Keratinocyte (primary cell): Measurements from ENCODE around the gene RUVBL2. TPM values are rescaled to one million over a fixed set of nuclear protein-coding genes. Genes with fewer than 3 reads are reported as not detected.

ENCODE experiments used
- DNase-seq: peaks from one replicate; pipeline ENCODE4 v3.0.0-alpha.2; 2011; ENCODE audit warnings: low read depth, missing footprints, low spot score
- FAIRE-seq: peaks from 2 replicates; lab custom pipeline; 2011; peaks lifted over from hg19 to GRCh38; lab: Jason Lieb, UNC
- H2AFZ ChIP-seq: 2 replicates; pipeline ENCODE4 v1.6.0; 2012; ENCODE audit warnings: low read length, control low read depth, inconsistent platforms; ENCODE audit not compliant: control insufficient read depth
- H3K27ac ChIP-seq: 2 replicates; pipeline ENCODE4 v1.5.1; 2011; ENCODE audit warnings: low read length; ENCODE audit not compliant: control insufficient read depth, insufficient read depth
- H3K27me3 ChIP-seq: 3 replicates; pipeline ENCODE4 v1.6.0; 2011; ENCODE audit warnings: low read length; ENCODE audit not compliant: control insufficient read depth, insufficient read depth; ENCODE audit errors: extremely low read depth
- H3K36me3 ChIP-seq, 2 experiments: 2 replicates in 1 of 2; 3 replicates in 1 of 2; pipeline ENCODE4 v1.5.1; 2011; ENCODE audit warnings: low read length in 2 of 2, mild to moderate bottlenecking in 1 of 2; ENCODE audit not compliant: control insufficient read depth in 2 of 2, insufficient read depth in 2 of 2; ENCODE audit errors: extremely low read depth in 1 of 2
- H3K4me1 ChIP-seq: 3 replicates; pipeline ENCODE4 v1.5.1; 2011; ENCODE audit warnings: low read length; ENCODE audit not compliant: control insufficient read depth, insufficient read depth; ENCODE audit errors: extremely low read depth
- H3K4me2 ChIP-seq: 3 replicates; pipeline ENCODE4 v1.6.0; 2011; ENCODE audit warnings: low read depth, low read length; ENCODE audit not compliant: control insufficient read depth, insufficient read depth; ENCODE audit errors: extremely low read depth
- H3K4me3 ChIP-seq, 3 experiments: fragments of 200-600 bp in 1 of 3; sonication (generic) in 1 of 3; 2 replicates in 2 of 3; 3 replicates in 1 of 3; pipeline ENCODE4 v1.5.1; 2011 to 2016; ENCODE audit warnings: low read length in 3 of 3, mild to moderate bottlenecking in 3 of 3, control low read depth in 2 of 3, inconsistent platforms in 1 of 3, low read depth in 1 of 3, mixed read lengths in 1 of 3, mixed run types in 1 of 3, moderate library complexity in 1 of 3; ENCODE audit not compliant: control insufficient read depth in 2 of 3, insufficient read depth in 2 of 3; ENCODE audit errors: extremely low read depth in 1 of 3
- H3K79me2 ChIP-seq: 2 replicates; pipeline ENCODE4 v1.6.0; 2012; ENCODE audit warnings: low read length; ENCODE audit not compliant: control insufficient read depth, insufficient read depth
- H3K9ac ChIP-seq: 3 replicates; pipeline ENCODE4 v1.6.0; 2011; ENCODE audit warnings: low read length; ENCODE audit not compliant: control insufficient read depth, insufficient read depth; ENCODE audit errors: extremely low read depth
- H3K9me1 ChIP-seq: 3 replicates; pipeline ENCODE4 v1.6.0; 2011; ENCODE audit warnings: low read length; ENCODE audit not compliant: control insufficient read depth, insufficient read depth; ENCODE audit errors: extremely low read depth
- H3K9me3 ChIP-seq: 2 replicates; pipeline ENCODE4 v1.5.1; 2012; ENCODE audit warnings: low read depth, low read length; ENCODE audit not compliant: control insufficient read depth
- H4K20me1 ChIP-seq: 3 replicates; pipeline ENCODE4 v1.6.0; 2011; ENCODE audit warnings: low read length; ENCODE audit not compliant: control insufficient read depth, insufficient read depth; ENCODE audit errors: extremely low read depth
- EZH2 ChIP-seq: IDR thresholded peaks from one replicate; pipeline ENCODE4 v1.6.1; 2012; ENCODE audit warnings: inconsistent platforms, mild to moderate bottlenecking, low read length, moderate library complexity
- dilution Hi-C: fragments of 300-500 bp; cut with MboI; formaldehyde crosslinking; loops from one replicate; pipeline ENCODE4 v1.7.0; 2020; ENCODE audit warnings: low sequenced_read_pairs; ENCODE audit not compliant: extremely low pct_ligation_motif_present
- polyA plus RNA-seq, 5 experiments: library from polyadenylated mRNA; depleted of rRNA in 3 of 5; stranded (reverse) in 3 of 5; stranded (forward) in 1 of 5; unstranded in 1 of 5; fragments of >200 nt; gene quantifications; 1 replicate in 1 of 5; 2 replicates in 3 of 5; 3 replicates in 1 of 5; pipeline versions ENCODE4 v1.2.1 to v1.2.3, GENCODE V29; 2011 to 2012; ENCODE audit warnings: missing spikeins in 2 of 5, low read depth in 1 of 5, low replicate concordance in 1 of 5
- TF ChIP-seq, protein P1 (sequence below), 3 experiments: IDR thresholded peaks in 1 of 3; conservative IDR thresholded peaks in 1 of 3; optimal IDR thresholded peaks in 1 of 3; 2 replicates in 2 of 3; 3 replicates in 1 of 3; pipeline versions ENCODE3 to v1.5.1; 2011; ENCODE audit warnings: low read length in 3 of 3, mild to moderate bottlenecking in 3 of 3, moderate library complexity in 2 of 3, control low read depth in 1 of 3, inconsistent platforms in 1 of 3; ENCODE audit not compliant: insufficient read depth in 2 of 3; ENCODE audit errors: extremely low read depth in 1 of 3

The RUVBL2 gene
- polyA plus RNA-seq, 1 donor (not counting 4 experiments of a cell fraction or from before 2014, with no cell fraction given), result 126 TPM

DNA sequence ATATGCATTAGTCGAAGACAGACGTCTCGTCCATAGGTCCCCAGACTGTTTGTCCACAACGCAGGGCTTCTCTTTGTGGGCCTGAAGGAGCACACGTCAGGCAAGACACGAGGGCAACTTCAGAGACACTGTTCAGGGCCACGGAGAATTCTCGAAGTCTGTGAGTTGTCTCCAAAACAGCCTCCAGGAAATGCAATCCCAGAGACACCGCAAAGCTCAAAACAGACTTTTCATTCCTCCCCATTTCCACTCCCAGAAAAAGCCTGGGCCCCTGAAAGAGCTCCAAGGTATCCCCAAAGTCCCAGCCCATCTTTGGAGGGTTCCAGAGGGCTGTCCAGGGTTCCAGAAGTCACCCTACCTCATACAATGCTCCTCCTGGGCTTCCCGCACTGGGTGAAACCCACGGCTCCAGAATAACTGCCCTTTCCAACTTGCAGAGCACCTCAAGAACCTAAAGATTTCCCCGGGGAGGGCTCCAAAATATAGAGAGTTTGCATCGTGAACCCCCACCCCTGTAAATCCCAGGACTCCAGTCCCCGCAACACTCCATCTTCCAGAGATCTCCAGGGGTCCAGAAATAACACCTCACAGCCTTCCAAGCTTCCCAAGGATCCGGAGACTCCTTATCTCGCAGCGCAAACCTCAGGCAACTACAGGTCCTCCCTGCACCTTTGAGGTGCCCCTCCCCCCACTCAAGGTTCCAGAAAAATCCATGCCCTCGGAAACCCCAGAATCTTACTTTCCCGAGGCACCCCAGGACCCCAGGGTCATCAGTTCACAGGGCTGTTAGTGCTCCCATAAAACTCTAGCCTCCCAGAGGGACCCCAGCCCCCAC is 29.3 kb upstream of the RUVBL2 start:
- no peak for DNase-seq
- peak overlapping the region in 2 of 3 experiments; percentile 32 to 59 for H3K4me3 ChIP-seq
- peak; percentile 29 for FAIRE-seq

DNA sequence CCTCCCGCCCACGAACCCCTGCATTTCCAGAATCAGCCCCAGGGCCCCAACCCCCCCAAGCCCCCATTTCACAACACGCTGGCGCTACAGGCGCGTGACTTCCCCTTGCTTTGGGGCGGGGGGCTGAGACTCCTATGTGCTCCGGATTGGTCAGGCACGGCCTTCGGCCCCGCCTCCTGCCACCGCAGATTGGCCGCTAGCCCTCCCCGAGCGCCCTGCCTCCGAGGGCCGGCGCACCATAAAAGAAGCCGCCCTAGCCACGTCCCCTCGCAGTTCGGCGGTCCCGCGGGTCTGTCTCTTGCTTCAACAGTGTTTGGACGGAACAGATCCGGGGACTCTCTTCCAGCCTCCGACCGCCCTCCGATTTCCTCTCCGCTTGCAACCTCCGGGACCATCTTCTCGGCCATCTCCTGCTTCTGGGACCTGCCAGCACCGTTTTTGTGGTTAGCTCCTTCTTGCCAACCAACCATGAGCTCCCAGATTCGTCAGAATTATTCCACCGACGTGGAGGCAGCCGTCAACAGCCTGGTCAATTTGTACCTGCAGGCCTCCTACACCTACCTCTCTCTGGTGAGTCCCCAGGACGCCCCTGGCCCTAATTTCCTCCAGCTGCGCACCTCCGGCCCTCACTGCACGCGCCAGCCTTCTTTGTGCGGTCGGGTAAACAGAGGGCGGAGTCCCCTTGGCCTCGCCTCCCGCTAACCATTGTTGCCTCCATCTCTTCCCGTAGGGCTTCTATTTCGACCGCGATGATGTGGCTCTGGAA is 28.5 kb upstream of the RUVBL2 start, which contains the start of gene FTL:
TSS of gene FTL (plus strand) at position 270 of the 766 bp plus-strand sequence. CDS start at position 469, 199 bp downstream.
- no peak for TF ChIP-seq EZH2
- TF ChIP-seq, protein P1, sequence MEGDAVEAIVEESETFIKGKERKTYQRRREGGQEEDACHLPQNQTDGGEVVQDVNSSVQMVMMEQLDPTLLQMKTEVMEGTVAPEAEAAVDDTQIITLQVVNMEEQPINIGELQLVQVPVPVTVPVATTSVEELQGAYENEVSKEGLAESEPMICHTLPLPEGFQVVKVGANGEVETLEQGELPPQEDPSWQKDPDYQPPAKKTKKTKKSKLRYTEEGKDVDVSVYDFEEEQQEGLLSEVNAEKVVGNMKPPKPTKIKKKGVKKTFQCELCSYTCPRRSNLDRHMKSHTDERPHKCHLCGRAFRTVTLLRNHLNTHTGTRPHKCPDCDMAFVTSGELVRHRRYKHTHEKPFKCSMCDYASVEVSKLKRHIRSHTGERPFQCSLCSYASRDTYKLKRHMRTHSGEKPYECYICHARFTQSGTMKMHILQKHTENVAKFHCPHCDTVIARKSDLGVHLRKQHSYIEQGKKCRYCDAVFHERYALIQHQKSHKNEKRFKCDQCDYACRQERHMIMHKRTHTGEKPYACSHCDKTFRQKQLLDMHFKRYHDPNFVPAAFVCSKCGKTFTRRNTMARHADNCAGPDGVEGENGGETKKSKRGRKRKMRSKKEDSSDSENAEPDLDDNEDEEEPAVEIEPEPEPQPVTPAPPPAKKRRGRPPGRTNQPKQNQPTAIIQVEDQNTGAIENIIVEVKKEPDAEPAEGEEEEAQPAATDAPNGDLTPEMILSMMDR (optimal IDR thresholded peaks at IDR 0.05 in 1 of 3, IDR thresholded peaks at IDR 0.05 in 1 of 3, conservative IDR thresholded peaks at IDR 0.05 in 1 of 3; ENCODE audit: extremely low read depth in 1 of 3, insufficient read depth in 2 of 3, low read length in 3 of 3), result no peak
- Histone ChIP-seq H3K4me3 (peak within 1 kb of the TSS; percentile 48 to 91 (median 88)), H3K9me1 (peaks cover 4% of the 10 kb centered on the region), H3K9me3 (no peaks in the 10 kb centered on the region), H3K27me3 (no peaks in the 10 kb centered on the region), H3K36me3 (peaks cover 11 to 20% of the 10 kb centered on the region in 2 experiments), H3K4me2 (peak within 1 kb of the TSS; percentile 98), H3K27ac (peak within 1 kb of the TSS; percentile 79), H3K79me2 (peaks cover 7% of the 10 kb centered on the region), H2AFZ (peak within 1 kb of the TSS; percentile 15), H4K20me1 (peaks cover 6% of the 10 kb centered on the region), H3K9ac (peak within 1 kb of the TSS; percentile 86), H3K4me1 (peaks cover 32% of the 10 kb centered on the region)
- DNase-seq, result no peak
- peak; percentile 29 for FAIRE-seq
- dilution Hi-C loops, result no loop called here

More for the DNA sequence above, 29.3 kb upstream of the RUVBL2 start:
- dilution Hi-C loops, result no loop called here
- H3K9me3 ChIP-seq, result no peaks in the 10 kb centered on the region
- peaks cover 32% of the 10 kb centered on the region for H3K4me1 ChIP-seq
- H3K9me1 ChIP-seq, result peaks cover 4% of the 10 kb centered on the region
- no peaks in the 10 kb centered on the region for H3K27me3 ChIP-seq
- H3K9ac ChIP-seq, result peak overlapping the region; percentile 63
- H3K4me2 ChIP-seq, result peak overlapping the region; percentile 98
- peaks cover 6% of the 10 kb centered on the region for H4K20me1 ChIP-seq
- H2AFZ ChIP-seq, result peak overlapping the region; percentile 13
- TF ChIP-seq, protein P1 (optimal IDR thresholded peaks at IDR 0.05 in 1 of 3, IDR thresholded peaks at IDR 0.05 in 1 of 3, conservative IDR thresholded peaks at IDR 0.05 in 1 of 3; ENCODE audit: extremely low read depth in 1 of 3, insufficient read depth in 2 of 3, low read length in 3 of 3), result no peak
- no peak for TF ChIP-seq EZH2
- peaks cover 4 to 13% of the 10 kb centered on the region in 2 experiments for H3K36me3 ChIP-seq
- H3K79me2 ChIP-seq, result peaks cover 7% of the 10 kb centered on the region
- peak overlapping the region; percentile 79 for H3K27ac ChIP-seq
